DOHH2 (cell line): Measurements from ENCODE around the gene MSH5.

Experiments used
- H3F3A ChIP-seq: fragments of 200-600 bp; sonication (generic), shearing (Covaris generic); 2 replicates; pipeline ENCODE4 v1.6.0; 2016; ENCODE audit warnings: antibody characterized with exemption, mild to moderate bottlenecking; ENCODE audit not compliant: control insufficient read depth, insufficient read depth
- H3K27ac ChIP-seq: fragments of 200-600 bp; sonication (generic); 2 replicates; pipeline ENCODE4 v1.5.1; 2014; ENCODE audit warnings: low read depth, mild to moderate bottlenecking, low read length, moderate library complexity
- H3K27me3 ChIP-seq: fragments of 200-600 bp; sonication (generic); 2 replicates; pipeline ENCODE4 v1.6.1; 2014; ENCODE audit warnings: mild to moderate bottlenecking, low read length, mixed read lengths; ENCODE audit not compliant: control insufficient read depth
- H3K36me3 ChIP-seq: fragments of 200-600 bp; sonication (generic); 2 replicates; pipeline ENCODE4 v1.6.1; 2014; ENCODE audit warnings: mild to moderate bottlenecking, low read length, moderate library complexity, mixed read lengths; ENCODE audit not compliant: control insufficient read depth
- H3K4me1 ChIP-seq: fragments of 200-600 bp; sonication (generic); 2 replicates; pipeline ENCODE4 v1.6.1; 2014; ENCODE audit warnings: mild to moderate bottlenecking, low read length, mixed read lengths; ENCODE audit not compliant: control insufficient read depth
- H3K4me2 ChIP-seq: fragments of 200-600 bp; sonication (generic); 2 replicates; pipeline ENCODE4 v1.6.0; 2014; ENCODE audit warnings: mild to moderate bottlenecking, low read length, moderate library complexity
- H3K4me3 ChIP-seq: fragments of 200-600 bp; sonication (generic); 2 replicates; pipeline ENCODE4 v1.5.1; 2014; ENCODE audit warnings: mild to moderate bottlenecking, low read length, mixed read lengths
- H3K79me2 ChIP-seq: fragments of 200-600 bp; sonication (generic); 2 replicates; pipeline ENCODE4 v1.6.1; 2014; ENCODE audit warnings: mild to moderate bottlenecking, low read length, mixed read lengths; ENCODE audit not compliant: control insufficient read depth
- H3K9me2 ChIP-seq: fragments of 200-600 bp; sonication (generic); replicated peaks from 2 replicates; pipeline ENCODE4 v1.6.1; 2014; ENCODE audit warnings: mild to moderate bottlenecking, low read length, mixed read lengths; ENCODE audit not compliant: control insufficient read depth
- H3K9me3 ChIP-seq: fragments of 200-600 bp; sonication (generic); 2 replicates; pipeline ENCODE4 v1.6.1; 2014; ENCODE audit warnings: antibody characterized with exemption, low read length, mixed read lengths; ENCODE audit not compliant: control insufficient read depth, insufficient read depth
- H4K20me1 ChIP-seq: fragments of 200-600 bp; sonication (generic); 2 replicates; pipeline ENCODE4 v1.6.0; 2014; ENCODE audit warnings: low read depth, mild to moderate bottlenecking, antibody characterized with exemption, low read length, moderate library complexity; ENCODE audit not compliant: control insufficient read depth, insufficient read depth
- CTCF ChIP-seq: fragments of 200-600 bp; sonication (generic); IDR thresholded peaks from one replicate; pipeline ENCODE4 v1.5.1; 2014; ENCODE audit warnings: antibody characterized with exemption, mild to moderate bottlenecking, low read depth, low read length; ENCODE audit not compliant: poor library complexity, severe bottlenecking
- EZH2phosphoT487 ChIP-seq: fragments of 200-600 bp; sonication (generic); IDR thresholded peaks from 2 replicates; pipeline ENCODE4 v1.6.1; 2017; ENCODE audit warnings: borderline replicate concordance, mild to moderate bottlenecking, antibody characterized with exemption, low read length, moderate library complexity, mixed read lengths

Gene MSH5

GRCh38 chr6:31781244-31782125 lies 41.7 kb downstream of the MSH5 start:
- Histone ChIP-seq H3K36me3 (peaks cover 80% of the 10 kb centered on the region), H3K27me3 (no peaks in the 10 kb centered on the region), H3K4me3 (no peak overlapping the region), H3K4me1 (peaks cover 15% of the 10 kb centered on the region), H3F3A (no peaks in the 10 kb centered on the region), H3K27ac (no peak overlapping the region), H3K9me3 (no peaks in the 10 kb centered on the region), H3K9me2 (no peaks in the 10 kb centered on the region), H4K20me1 (no peaks in the 10 kb centered on the region), H3K79me2 (no peaks in the 10 kb centered on the region), H3K4me2 (no peak overlapping the region)
- TF ChIP-seq CTCF = no peak
- TF ChIP-seq EZH2phosphoT487 = no peak

GRCh38 chr6:31782126-31782855 lies 42.5 kb downstream of the MSH5 start:
- Histone ChIP-seq H3K36me3 (peaks cover 81% of the 10 kb centered on the region), H3K9me2 (no peaks in the 10 kb centered on the region), H3K79me2 (no peaks in the 10 kb centered on the region)

GRCh38 chr6:31784098-31784925 lies 44.5 kb downstream of the MSH5 start:
- H3K9me2 ChIP-seq = no peaks in the 10 kb centered on the region
- no peak overlapping the region for H3K27ac ChIP-seq
- TF ChIP-seq CTCF = no peak
- TF ChIP-seq EZH2phosphoT487 = no peak
- H3K4me3 ChIP-seq = no peak overlapping the region
- H4K20me1 ChIP-seq = peaks cover 4% of the 10 kb centered on the region; the same call in 1 of the 2 replicates
- peaks cover 5% of the 10 kb centered on the region for H3K79me2 ChIP-seq
- H3F3A ChIP-seq = peaks cover 6% of the 10 kb centered on the region
- H3K27me3 ChIP-seq = no peaks in the 10 kb centered on the region
- H3K9me3 ChIP-seq = no peaks in the 10 kb centered on the region
- H3K36me3 ChIP-seq = peaks cover 78% of the 10 kb centered on the region
- peaks cover 5% of the 10 kb centered on the region for H3K4me1 ChIP-seq
- H3K4me2 ChIP-seq = no peak overlapping the region

More at GRCh38 chr6:31782126-31782855, 42.5 kb downstream of the MSH5 start:
- H3K27me3 ChIP-seq = no peaks in the 10 kb centered on the region
- H3K4me3 ChIP-seq = no peak overlapping the region
- no peaks in the 10 kb centered on the region for H3F3A ChIP-seq
- H3K27ac ChIP-seq = no peak overlapping the region
- H3K9me3 ChIP-seq = no peaks in the 10 kb centered on the region
- no peak for TF ChIP-seq EZH2phosphoT487
- TF ChIP-seq CTCF = no peak
- peaks cover 7% of the 10 kb centered on the region for H3K4me1 ChIP-seq
- no peak overlapping the region for H3K4me2 ChIP-seq
- no peaks in the 10 kb centered on the region for H4K20me1 ChIP-seq
